IMR-90 (cell line): ENCODE results near the gene HOXD9. TPM values are rescaled to one million over a fixed set of nuclear protein-coding genes. Genes with fewer than 3 reads are reported as not detected.

Experiments used
- ATAC-seq: fragments of 200-7000 bp; cut with Tn5 transposase; 2 replicates; pipeline ENCODE4 v1.9.1; 2020; ENCODE audit warnings: low read depth, mild to moderate bottlenecking, moderate library complexity
- BruUV-seq: library from RNA; stranded (reverse); fragments of 400-500 nt; replicated peaks from 2 replicates; lab custom pipeline; 2021; lab: Mats Ljungman, UMichigan
- CTCF ChIA-PET: fragments of 300-600 bp; formaldehyde crosslinking; extraction: SDS; loops from one replicate; lab custom pipeline; 2021; ENCODE audit warnings: antibody characterized with exemption; lab: Yijun Ruan, JAX
- POLR2A ChIA-PET: fragments of 300-600 bp; sonication (Branson Sonifier 250); formaldehyde crosslinking; loops from one replicate; lab custom pipeline; 2022; ENCODE audit warnings: antibody characterized with exemption; ENCODE audit not compliant: unreplicated experiment; lab: Charles Lee
- DNase-seq: peaks from one replicate; pipeline ENCODE4 v3.0.0; 2013
- H2AFZ ChIP-seq: replicated peaks from 2 replicates; pipeline ENCODE3; 2013; ENCODE audit warnings: low read length, mild to moderate bottlenecking; ENCODE audit not compliant: poor library complexity
- H2AK5ac ChIP-seq: 2 replicates; pipeline ENCODE4 v1.6.1; 2013; ENCODE audit warnings: low read depth, low read length, inconsistent platforms
- H2AK9ac ChIP-seq: replicated peaks from 2 replicates; pipeline ENCODE3; 2013; ENCODE audit warnings: mild to moderate bottlenecking, low read depth, low read length, moderate library complexity; ENCODE audit not compliant: poor library complexity
- H2BK120ac ChIP-seq: 2 replicates; pipeline ENCODE4 v1.6.1; 2013; ENCODE audit warnings: low read depth, low read length, inconsistent platforms
- H2BK15ac ChIP-seq: 3 replicates; pipeline ENCODE4 v1.6.1; 2013; ENCODE audit warnings: low read depth, low read length, inconsistent platforms
- H2BK20ac ChIP-seq: 2 replicates; pipeline ENCODE4 v1.6.1; 2013; ENCODE audit warnings: low read depth, mild to moderate bottlenecking, inconsistent platforms, low read length, moderate library complexity
- H2BK5ac ChIP-seq: 2 replicates; pipeline ENCODE4 v1.6.1; 2013; ENCODE audit warnings: mild to moderate bottlenecking, low read depth, low read length, inconsistent platforms; ENCODE audit not compliant: poor library complexity, severe bottlenecking
- H3K14ac ChIP-seq: replicated peaks from 2 replicates; pipeline ENCODE4 v1.6.1; 2013; ENCODE audit warnings: low read depth, low read length, inconsistent platforms
- H3K18ac ChIP-seq: 2 replicates; pipeline ENCODE4 v1.6.1; 2013; ENCODE audit warnings: low read depth, low read length, control low read depth
- H3K23ac ChIP-seq: 2 replicates; pipeline ENCODE4 v1.6.1; 2013; ENCODE audit warnings: low read depth, low read length, inconsistent platforms
- H3K27ac ChIP-seq: 2 replicates; pipeline ENCODE4 v1.5.1; 2013; ENCODE audit warnings: mild to moderate bottlenecking, control low read depth, low read length; ENCODE audit not compliant: insufficient read depth
- H3K27me3 ChIP-seq: 2 replicates; pipeline ENCODE4 v1.6.1; 2013; ENCODE audit warnings: low read length; ENCODE audit not compliant: control insufficient read depth, insufficient read depth
- H3K36me3 ChIP-seq: 2 replicates; pipeline ENCODE4 v1.6.1; 2013; ENCODE audit warnings: low read length, mixed read lengths; ENCODE audit not compliant: control insufficient read depth, insufficient read depth
- H3K4ac ChIP-seq: 2 replicates; pipeline ENCODE4 v1.6.1; 2013; ENCODE audit warnings: low read depth, low read length, inconsistent platforms
- H3K4me1 ChIP-seq: 2 replicates; pipeline ENCODE4 v1.6.1; 2013; ENCODE audit warnings: low read length, mixed read lengths; ENCODE audit not compliant: control insufficient read depth, insufficient read depth
- H3K4me2 ChIP-seq: 2 replicates; pipeline ENCODE4 v1.6.1; 2013; ENCODE audit warnings: low read depth, mild to moderate bottlenecking, control low read depth, low read length, moderate library complexity
- H3K4me3 ChIP-seq: 2 replicates; pipeline ENCODE4 v1.5.1; 2013; ENCODE audit warnings: low read depth, mild to moderate bottlenecking, control low read depth, low read length, moderate library complexity; ENCODE audit not compliant: insufficient read depth
- H3K56ac ChIP-seq: 2 replicates; pipeline ENCODE4 v1.6.1; 2013; ENCODE audit warnings: low read length, inconsistent platforms; ENCODE audit not compliant: insufficient read depth; ENCODE audit errors: extremely low read depth
- H3K79me1 ChIP-seq, 2 experiments: 2 replicates each; pipeline ENCODE4 v1.6.1; 2013; ENCODE audit warnings: low read length in 2 of 2, inconsistent platforms in 1 of 2, low read depth in 1 of 2
- H3K9ac ChIP-seq: 2 replicates; pipeline ENCODE4 v1.6.1; 2013; ENCODE audit warnings: low read depth, low read length, control low read depth
- H3K9me1 ChIP-seq: 2 replicates; pipeline ENCODE4 v1.6.1; 2013; ENCODE audit warnings: low read length, inconsistent platforms; ENCODE audit not compliant: insufficient read depth
- H3K9me3 ChIP-seq: 2 replicates; pipeline ENCODE4 v1.6.1; 2013; ENCODE audit warnings: low read length; ENCODE audit not compliant: control insufficient read depth, insufficient read depth
- H4K20me1 ChIP-seq: 2 replicates; pipeline ENCODE4 v1.6.1; 2013; ENCODE audit warnings: low read length, inconsistent platforms; ENCODE audit not compliant: insufficient read depth
- H4K5ac ChIP-seq: 2 replicates; pipeline ENCODE4 v1.6.1; 2013; ENCODE audit warnings: mild to moderate bottlenecking, low read depth, low read length, control low read depth
- H4K8ac ChIP-seq, 2 experiments: 2 replicates each; pipeline ENCODE4 v1.6.1; 2013; ENCODE audit warnings: low read depth in 2 of 2, low read length in 2 of 2, control low read depth in 1 of 2, inconsistent platforms in 1 of 2
- H4K91ac ChIP-seq: 2 replicates; pipeline ENCODE4 v1.6.1; 2013; ENCODE audit warnings: low read depth, low read length, inconsistent platforms; ENCODE audit not compliant: insufficient read depth
- BHLHE40 ChIP-seq: fragments of 150-350 bp; IDR thresholded peaks from 2 replicates; pipeline ENCODE4 v1.6.1; 2016; ENCODE audit warnings: mild to moderate bottlenecking, low read depth, low read length
- CEBPB ChIP-seq: IDR thresholded peaks from 2 replicates; pipeline ENCODE4 v1.6.1; 2012; ENCODE audit warnings: low read depth, low read length, improper control_type of control experiment
- CHD1 ChIP-seq: IDR thresholded peaks from 2 replicates; pipeline ENCODE4 v1.6.1; 2012; ENCODE audit warnings: low read depth, low read length, improper control_type of control experiment
- CTCF ChIP-seq: conservative IDR thresholded peaks from 2 replicates; pipeline ENCODE4 v1.5.1; 2012; ENCODE audit warnings: mild to moderate bottlenecking, low read depth, low read length, improper control_type of control experiment
- FOS ChIP-seq: fragments of 150-350 bp; IDR thresholded peaks from 2 replicates; pipeline ENCODE4 v1.6.1; 2016; ENCODE audit warnings: low read depth, low read length
- MAFK ChIP-seq: IDR thresholded peaks from 2 replicates; pipeline ENCODE4 v1.6.1; 2012; ENCODE audit warnings: low read depth, low read length, improper control_type of control experiment
- MAZ ChIP-seq: IDR thresholded peaks from 2 replicates; pipeline ENCODE4 v1.6.1; 2012; ENCODE audit warnings: low read depth, mild to moderate bottlenecking, low read length, improper control_type of control experiment, moderate library complexity, borderline replicate concordance
- MXI1 ChIP-seq: IDR thresholded peaks from 2 replicates; pipeline ENCODE4 v1.6.1; 2012; ENCODE audit warnings: low read depth, mild to moderate bottlenecking, low read length, moderate library complexity, borderline replicate concordance
- NFE2L2 ChIP-seq: fragments of 150-350 bp; IDR thresholded peaks from 2 replicates; pipeline ENCODE4 v1.6.1; 2016; ENCODE audit warnings: low read depth, mild to moderate bottlenecking, low read length
- POLR2A ChIP-seq: IDR thresholded peaks from 2 replicates; pipeline ENCODE4 v1.6.1; 2012; ENCODE audit warnings: mild to moderate bottlenecking, low read depth, low read length
- RAD21 ChIP-seq: IDR thresholded peaks from 2 replicates; pipeline ENCODE4 v1.6.1; 2012; ENCODE audit warnings: low read length, improper control_type of control experiment
- RCOR1 ChIP-seq: IDR thresholded peaks from 2 replicates; pipeline ENCODE4 v1.6.1; 2012; ENCODE audit warnings: mild to moderate bottlenecking, low read length, improper control_type of control experiment; ENCODE audit not compliant: insufficient replicate concordance
- SMC3 ChIP-seq: fragments of 150-350 bp; IDR thresholded peaks from 2 replicates; pipeline ENCODE4 v1.6.1; 2016; ENCODE audit warnings: low read depth, mild to moderate bottlenecking, antibody characterized with exemption, low read length, moderate library complexity
- USF2 ChIP-seq: fragments of 150-350 bp; IDR thresholded peaks from 2 replicates; pipeline ENCODE4 v1.6.1; 2017; ENCODE audit warnings: mild to moderate bottlenecking, antibody characterized with exemption, low read length, low read depth
- dilution Hi-C: fragments of 300-500 bp; cut with HindIII; formaldehyde crosslinking; loops from one replicate; pipeline ENCODE4 v1.14.3; 2018; ENCODE audit warnings: low sequenced_read_pairs; ENCODE audit not compliant: unreplicated experiment
- in situ Hi-C: fragments of 300-500 bp; cut with MboI; formaldehyde crosslinking; loops from 3 replicates; pipeline ENCODE4 v1.14.3; 2019; ENCODE audit warnings: low sequenced_read_pairs, inconsistent platforms, mixed read lengths
- intact Hi-C: fragments of 100-400 bp; cut with micrococcal nuclease; formaldehyde crosslinking; loops from 2 replicates; pipeline ENCODE4 v1.10.0; 2022
- polyA plus RNA-seq, 3 experiments: library from polyadenylated mRNA; depleted of rRNA; stranded (reverse); fragments of >200 nt; gene quantifications; 2 replicates each; pipeline ENCODE4 v1.2.3, GENCODE V29; 2012; ENCODE audit warnings: low replicate concordance in 1 of 3
- total RNA-seq: library from RNA; depleted of rRNA; stranded (reverse); fragments of >200 nt; gene quantifications from 2 replicates; pipeline ENCODE4 v1.2.3, GENCODE V29; 2012

The HOXD9 gene
- total and polyA plus RNA-seq, 2 of the 4 experiments (the other 2 are of a cell fraction): not detected

- Histone ChIP-seq H2AFZ (no peak overlapping the region), H3K9me1 (no peaks in the 10 kb centered on the region), H3K14ac (no peak overlapping the region), H2BK15ac (no peak overlapping the region), H4K91ac (no peak overlapping the region), H3K79me1 (no peaks in the 10 kb centered on the region), H3K4me2 (no peak overlapping the region), H3K18ac (no peak overlapping the region), H2BK20ac (no peak overlapping the region), H3K9ac (no peak overlapping the region), H2AK9ac (no peak overlapping the region), H4K20me1 (no peaks in the 10 kb centered on the region), H2BK5ac (no peak overlapping the region), H2AK5ac (no peak overlapping the region), H3K36me3 (no peaks in the 10 kb centered on the region), H4K5ac (no peak overlapping the region), H2BK120ac (no peak overlapping the region), H3K9me3 (peaks cover 3% of the 10 kb centered on the region), H3K56ac (no peak overlapping the region), H3K27ac (no peak overlapping the region), H3K27me3 (peaks cover 93% of the 10 kb centered on the region), H3K4me3 (no peak overlapping the region), H3K4me1 (no peaks in the 10 kb centered on the region), H3K23ac (no peak overlapping the region), H3K4ac (no peak overlapping the region), H4K8ac (no peak overlapping the region)
- ChIA-PET CTCF (interaction anchor here (3.0 kb wide), 1 partner anchor 320 kb away, joined by 9 read pairs; no protein-coding TSS in a partner anchor), POLR2A (no interaction called here)
- TF ChIP-seq CHD1: no peak
- no peak for TF ChIP-seq MAFK
- TF ChIP-seq RAD21: no peak
- no peak for TF ChIP-seq CTCF
- TF ChIP-seq FOS: no peak
- TF ChIP-seq MXI1: no peak
- TF ChIP-seq RCOR1: no peak
- no peak for TF ChIP-seq POLR2A
- TF ChIP-seq MAZ: no peak
- TF ChIP-seq NFE2L2: no peak
- no peak for TF ChIP-seq CEBPB
- no peak for TF ChIP-seq USF2
- no peak for TF ChIP-seq BHLHE40
- TF ChIP-seq SMC3: no peak
- intact Hi-C loops (loop anchor here (1.0 kb wide), 1 partner anchor 24 kb away; no protein-coding TSS in a partner anchor), in situ Hi-C loops (no loop called here), dilution Hi-C loops (no loop called here)
- no peak for DNase-seq
- no peak for ATAC-seq
- no TSS peak for BruUV-seq
Measured at GRCh38 chr2:176135035-176135440, 12.5 kb downstream of the HOXD9 start.
